Gastrocnemius medialis (tissue), 4 donors: ENCODE measurements around the gene MTCP1. TPM values are rescaled to one million over a fixed set of nuclear protein-coding genes. Genes with fewer than 3 reads are reported as not detected.

Experiments
- ATAC-seq, 2 donors: fragments of 150-250 bp; one replicate each; pipeline ENCODE4 v1.9.1; 2016
- DNase-seq, 2 donors: peaks; one replicate each; pipeline ENCODE4 v3.0.0-alpha.2; 2019
- H3K27ac ChIP-seq, 4 donors: fragments of 200-600 bp; sonication (generic); 1 replicate in 1 of 4; 2 replicates in 3 of 4; pipeline ENCODE4 v1.5.1; 2016 to 2018; ENCODE audit warnings: mild to moderate bottlenecking in 2 of 4, moderate library complexity in 1 of 4
- H3K27me3 ChIP-seq, 3 donors: fragments of 200-600 bp; sonication (generic) in 2 of 3; 1 replicate in 1 of 3; 2 replicates in 2 of 3; pipeline versions ENCODE4 v1.5.1 to v1.6.0; 2016 to 2019; ENCODE audit warnings: mild to moderate bottlenecking in 1 of 3, moderate library complexity in 1 of 3
- H3K36me3 ChIP-seq, 2 donors: fragments of 200-600 bp; sonication (generic) in 1 of 2; one replicate each; pipeline ENCODE4 v1.5.1; 2017 to 2018
- H3K4me1 ChIP-seq, 2 donors: fragments of 200-600 bp; sonication (generic) in 1 of 2; one replicate each; pipeline ENCODE4 v1.5.1; 2016 to 2017; ENCODE audit warnings: mild to moderate bottlenecking in 2 of 2
- H3K4me3 ChIP-seq, 4 donors: fragments of 200-600 bp; sonication (generic) in 3 of 4; 1 replicate in 1 of 4; 2 replicates in 3 of 4; pipeline ENCODE4 v1.5.1; 2016 to 2019; ENCODE audit warnings: mild to moderate bottlenecking in 2 of 4
- H3K9me3 ChIP-seq, 3 donors: fragments of 200-600 bp; sonication (generic) in 2 of 3; 1 replicate in 1 of 3; 2 replicates in 2 of 3; pipeline ENCODE4 v1.5.1; 2016 to 2019
- POLR2A ChIP-seq, 2 donors: fragments of 450-650 bp; IDR thresholded peaks; one replicate each; pipeline ENCODE4 v1.6.1; 2017; ENCODE audit warnings: antibody characterized with exemption in 2 of 2, mild to moderate bottlenecking in 2 of 2, moderate library complexity in 2 of 2
- in situ Hi-C, 4 donors: fragments of 200-750 bp; cut with MboI; loops; one replicate each; pipeline versions ENCODE4 v1.15.0 to v1.8.0; 2017; ENCODE audit warnings: low sequenced_read_pairs in 4 of 4
- intact Hi-C: fragments of 100-400 bp; cut with DNase I; formaldehyde crosslinking; loops from one replicate; pipeline ENCODE4 v1.15.1; 2023; ENCODE audit warnings: low total_unique reads
- total RNA-seq, 4 donors: library from RNA; depleted of rRNA; stranded (reverse); fragments of >200 nt; gene quantifications; one replicate each; pipeline versions ENCODE4 v1.1.0 to v1.2.3, GENCODE V29; 2016
- TF ChIP-seq, protein P1 (sequence below), 5 experiments: fragments of 450-650 bp in 3 of 5; fragments of 200-600 bp in 2 of 5; sonication (generic) in 2 of 5; IDR thresholded peaks in 4 of 5; conservative IDR thresholded peaks in 1 of 5; 1 replicate in 4 of 5; 2 replicates in 1 of 5; pipeline ENCODE4 v1.5.1; 2016 to 2019; ENCODE audit warnings: antibody characterized with exemption in 5 of 5, mild to moderate bottlenecking in 3 of 5, moderate library complexity in 3 of 5

MTCP1 gene
- total RNA-seq, 4 donors from 2014 or later: 0.31 to 2.2 (median 0.93) TPM; not detected in 1

GRCh38 chrX:155035688-155036087 lies 35.2 kb downstream of the MTCP1 start:
- no peak overlapping the region for H3K27ac ChIP-seq

DNA sequence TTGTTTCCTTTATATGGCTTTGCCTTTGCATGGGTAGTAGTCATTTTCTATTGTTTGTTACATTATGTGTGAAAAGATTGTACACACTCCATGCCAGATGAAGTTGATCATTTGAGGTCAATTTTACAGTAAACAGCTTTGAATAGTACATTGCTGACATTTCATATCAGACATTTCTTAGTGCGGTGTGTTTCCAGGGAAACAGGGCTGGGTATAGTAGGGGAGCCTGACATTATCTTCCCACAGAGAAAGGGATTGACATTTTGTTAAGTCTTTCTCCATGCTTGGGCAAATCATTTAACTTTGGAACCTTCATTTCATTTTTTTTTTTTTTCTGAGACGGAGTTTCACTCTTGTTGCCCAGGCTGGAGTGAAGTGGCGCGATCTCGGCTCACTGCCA lies 39.3 kb downstream of the MTCP1 start:
- no peak overlapping the region for H3K4me3 ChIP-seq
- no peaks in the 10 kb centered on the region for H3K36me3 ChIP-seq
- no peaks in the 10 kb centered on the region for H3K27me3 ChIP-seq
- H3K27ac ChIP-seq: peak overlapping the region; percentile 50 to 98 (median 72)
- peaks cover 3 to 16% of the 10 kb centered on the region in 2 donors for H3K4me1 ChIP-seq
- TF ChIP-seq POLR2A (IDR thresholded peaks at IDR 0.05): no peak
- TF ChIP-seq, protein P1, sequence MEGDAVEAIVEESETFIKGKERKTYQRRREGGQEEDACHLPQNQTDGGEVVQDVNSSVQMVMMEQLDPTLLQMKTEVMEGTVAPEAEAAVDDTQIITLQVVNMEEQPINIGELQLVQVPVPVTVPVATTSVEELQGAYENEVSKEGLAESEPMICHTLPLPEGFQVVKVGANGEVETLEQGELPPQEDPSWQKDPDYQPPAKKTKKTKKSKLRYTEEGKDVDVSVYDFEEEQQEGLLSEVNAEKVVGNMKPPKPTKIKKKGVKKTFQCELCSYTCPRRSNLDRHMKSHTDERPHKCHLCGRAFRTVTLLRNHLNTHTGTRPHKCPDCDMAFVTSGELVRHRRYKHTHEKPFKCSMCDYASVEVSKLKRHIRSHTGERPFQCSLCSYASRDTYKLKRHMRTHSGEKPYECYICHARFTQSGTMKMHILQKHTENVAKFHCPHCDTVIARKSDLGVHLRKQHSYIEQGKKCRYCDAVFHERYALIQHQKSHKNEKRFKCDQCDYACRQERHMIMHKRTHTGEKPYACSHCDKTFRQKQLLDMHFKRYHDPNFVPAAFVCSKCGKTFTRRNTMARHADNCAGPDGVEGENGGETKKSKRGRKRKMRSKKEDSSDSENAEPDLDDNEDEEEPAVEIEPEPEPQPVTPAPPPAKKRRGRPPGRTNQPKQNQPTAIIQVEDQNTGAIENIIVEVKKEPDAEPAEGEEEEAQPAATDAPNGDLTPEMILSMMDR (IDR thresholded peaks at IDR 0.05 in 4 of 5, conservative IDR thresholded peaks at IDR 0.05 in 1 of 5): no peak
- H3K9me3 ChIP-seq: no peaks in the 10 kb centered on the region
- no peak for ATAC-seq
- in situ Hi-C loops: no loop called here
- intact Hi-C loops: no loop called here
- DNase-seq: no peak

More at GRCh38 chrX:155035688-155036087, 35.2 kb downstream of the MTCP1 start:
- intact Hi-C loops (no loop called here), in situ Hi-C loops (no loop called here)
- Histone ChIP-seq H3K4me3 (no peak overlapping the region), H3K4me1 (peaks cover 0 to 3% of the 10 kb centered on the region in 2 donors), H3K9me3 (no peaks in the 10 kb centered on the region), H3K36me3 (no peaks in the 10 kb centered on the region), H3K27me3 (no peaks in the 10 kb centered on the region)
- TF ChIP-seq, protein P1 (IDR thresholded peaks at IDR 0.05 in 4 of 5, conservative IDR thresholded peaks at IDR 0.05 in 1 of 5): no peak
- no peak for TF ChIP-seq POLR2A (IDR thresholded peaks at IDR 0.05)
- DNase-seq (no peak), ATAC-seq (no peak)

DNA sequence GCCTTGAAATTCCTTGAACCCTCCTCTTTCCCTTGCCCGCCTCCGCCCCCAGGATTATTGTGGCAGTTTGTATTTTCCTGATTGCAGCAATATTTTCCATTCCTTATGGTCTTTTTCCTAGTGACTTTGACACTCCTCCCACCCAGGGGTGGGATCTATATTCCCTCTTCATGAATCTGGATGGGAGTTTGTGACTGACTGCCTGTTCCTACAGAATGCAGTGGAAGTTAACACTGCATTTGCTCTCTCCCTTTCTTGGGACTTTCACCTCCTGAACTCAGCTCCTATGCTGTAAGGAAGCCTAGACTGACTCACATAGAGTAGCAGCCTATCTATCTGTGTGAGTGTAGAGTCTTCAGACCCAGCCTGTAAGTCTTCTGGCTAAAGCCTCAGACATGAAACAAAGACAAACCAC lies 42.1 kb downstream of the MTCP1 start:
- DNase-seq: no peak
- peak overlapping the region; percentile 88 to 98 (median 94) for H3K27ac ChIP-seq

DNA sequence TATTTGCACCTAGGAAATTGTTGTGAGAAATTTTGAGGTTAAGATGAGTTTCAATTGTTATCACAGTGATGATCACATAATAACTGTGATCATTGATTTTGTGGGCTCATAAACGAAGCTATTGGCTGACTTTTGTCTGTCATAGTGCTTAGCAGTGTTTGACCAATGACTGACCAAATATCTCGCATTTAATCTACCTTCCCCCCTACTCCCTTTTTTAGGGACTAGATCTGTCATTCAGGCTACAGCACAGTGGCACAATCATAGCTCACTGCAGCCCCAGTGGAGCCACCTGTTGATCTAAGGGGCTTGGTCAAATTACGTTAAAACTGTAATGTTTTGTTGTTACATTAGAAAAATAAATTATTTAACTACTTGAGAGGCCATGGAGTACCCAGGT lies 42.8 kb downstream of the MTCP1 start:
- H3K4me3 ChIP-seq: peak overlapping the region; percentile 61 to 72 (median 64)
- H3K9me3 ChIP-seq: no peaks in the 10 kb centered on the region
- H3K27me3 ChIP-seq: no peaks in the 10 kb centered on the region
- in situ Hi-C loops: no loop called here
- ATAC-seq (no peak), DNase-seq (no peak)
- H3K27ac ChIP-seq: peak overlapping the region; percentile 88 to 98 (median 94)
- H3K36me3 ChIP-seq: no peaks in the 10 kb centered on the region
- intact Hi-C loops: loop anchor here (5.0 kb wide), 2 partner anchors 44 to 46 kb away; partner anchors contain the start of genes BRCC3, CMC4 and MTCP1
- peaks cover 3 to 16% of the 10 kb centered on the region in 2 donors for H3K4me1 ChIP-seq
- no peak for TF ChIP-seq POLR2A (IDR thresholded peaks at IDR 0.05)
- TF ChIP-seq, protein P1 (IDR thresholded peaks at IDR 0.05 in 4 of 5, conservative IDR thresholded peaks at IDR 0.05 in 1 of 5): no peak

More for the DNA sequence above, 42.1 kb downstream of the MTCP1 start:
- ATAC-seq: peak; percentile 21 to 40
- Histone ChIP-seq H3K27me3 (no peaks in the 10 kb centered on the region), H3K9me3 (no peaks in the 10 kb centered on the region), H3K4me3 (peak overlapping the region; percentile 21 to 63 (median 42)), H3K4me1 (peaks cover 3 to 16% of the 10 kb centered on the region in 2 donors), H3K36me3 (no peaks in the 10 kb centered on the region)
- intact Hi-C loops (loop anchor here (5.0 kb wide), 2 partner anchors 43 to 47 kb away; partner anchors contain the start of genes BRCC3, CMC4 and MTCP1), in situ Hi-C loops (no loop called here)
- TF ChIP-seq POLR2A (IDR thresholded peaks at IDR 0.05): peak in 1 of 2 donors; percentile 27
- TF ChIP-seq, protein P1 (IDR thresholded peaks at IDR 0.05 in 4 of 5, conservative IDR thresholded peaks at IDR 0.05 in 1 of 5): no peak
